ENCODE data around the gene HEXA.

DNA sequence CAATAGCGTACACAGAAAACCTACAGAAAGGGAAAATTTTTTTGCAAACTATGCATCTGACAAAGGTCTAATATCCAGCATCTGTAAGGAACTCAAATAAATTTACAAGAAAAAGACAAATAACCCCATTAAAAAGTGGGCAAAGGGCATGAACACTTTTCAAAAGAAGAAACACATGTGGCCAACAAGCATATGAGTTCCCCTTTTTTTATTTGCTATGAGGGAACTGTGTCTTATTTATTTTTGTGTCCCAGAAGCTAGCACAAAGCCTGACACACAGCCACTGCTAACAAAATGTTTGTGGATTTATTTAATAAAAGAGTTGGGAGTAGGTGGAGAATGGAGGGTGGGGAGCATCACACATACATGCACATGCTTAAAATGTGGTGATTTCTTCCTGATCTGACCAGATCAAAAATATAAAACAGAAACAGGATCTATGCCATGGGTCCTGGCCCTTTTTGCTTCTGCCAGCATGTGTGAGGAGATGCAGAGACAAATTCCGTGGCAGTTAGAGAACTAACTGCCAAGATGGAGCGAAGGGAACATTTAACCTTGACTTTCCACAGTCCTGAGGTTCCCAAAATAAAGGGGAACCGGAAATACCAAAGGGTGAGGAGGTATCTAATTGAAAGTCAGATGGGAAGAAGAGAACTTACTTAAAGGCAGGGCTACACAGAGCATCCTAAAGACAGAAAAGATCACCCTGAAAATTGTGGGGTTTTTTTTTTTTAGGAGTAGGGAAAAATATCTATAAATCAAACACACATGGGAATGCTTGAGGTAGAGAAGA is 22.2 kb upstream of the HEXA start, which contains the start of gene TMEM202:
- TF ChIP-seq, protein P1, sequence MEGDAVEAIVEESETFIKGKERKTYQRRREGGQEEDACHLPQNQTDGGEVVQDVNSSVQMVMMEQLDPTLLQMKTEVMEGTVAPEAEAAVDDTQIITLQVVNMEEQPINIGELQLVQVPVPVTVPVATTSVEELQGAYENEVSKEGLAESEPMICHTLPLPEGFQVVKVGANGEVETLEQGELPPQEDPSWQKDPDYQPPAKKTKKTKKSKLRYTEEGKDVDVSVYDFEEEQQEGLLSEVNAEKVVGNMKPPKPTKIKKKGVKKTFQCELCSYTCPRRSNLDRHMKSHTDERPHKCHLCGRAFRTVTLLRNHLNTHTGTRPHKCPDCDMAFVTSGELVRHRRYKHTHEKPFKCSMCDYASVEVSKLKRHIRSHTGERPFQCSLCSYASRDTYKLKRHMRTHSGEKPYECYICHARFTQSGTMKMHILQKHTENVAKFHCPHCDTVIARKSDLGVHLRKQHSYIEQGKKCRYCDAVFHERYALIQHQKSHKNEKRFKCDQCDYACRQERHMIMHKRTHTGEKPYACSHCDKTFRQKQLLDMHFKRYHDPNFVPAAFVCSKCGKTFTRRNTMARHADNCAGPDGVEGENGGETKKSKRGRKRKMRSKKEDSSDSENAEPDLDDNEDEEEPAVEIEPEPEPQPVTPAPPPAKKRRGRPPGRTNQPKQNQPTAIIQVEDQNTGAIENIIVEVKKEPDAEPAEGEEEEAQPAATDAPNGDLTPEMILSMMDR (optimal IDR thresholded peaks at IDR 0.05 in 1 of 3, IDR thresholded peaks at IDR 0.05 in 1 of 3, conservative IDR thresholded peaks at IDR 0.05 in 1 of 3; ENCODE audit: extremely low read depth in 1 of 3, insufficient read depth in 2 of 3, low read length in 3 of 3): no peak
- no peak for TF ChIP-seq EZH2 (IDR thresholded peaks at IDR 0.05; ENCODE audit: low read length)

All from keratinocyte (primary cell).